Measurements from ENCODE around the gene PCDH15. TPM values are rescaled to one million over a fixed set of nuclear protein-coding genes. Genes with fewer than 3 reads are reported as not detected.

The PCDH15 gene
- total and polyA plus RNA-seq, 2 of the 8 experiments (the other 6 are each of a cell fraction or from before 2014, with no cell fraction given) = 0.11 TPM; not detected in 1

GRCh38 chr10:54666192-54666591, 134.8 kb downstream of the PCDH15 start (continued):
- TF ChIP-seq RAD21 (IDR thresholded peaks at IDR 0.05 in 1 of 2, conservative IDR thresholded peaks at IDR 0.05 in 1 of 2; ENCODE audit: low read depth in 2 of 2, low read length in 2 of 2) (no peak), ZNF274 (IDR thresholded peaks at IDR 0.05; ENCODE audit: borderline replicate concordance, extremely low read depth, low read length) (no peak), SIN3A (conservative IDR thresholded peaks at IDR 0.05 in 1 of 2, IDR thresholded peaks at IDR 0.05 in 1 of 2; ENCODE audit: low read depth in 1 of 2, low read length in 2 of 2) (no peak), BACH1 (IDR thresholded peaks at IDR 0.05; ENCODE audit: low read length) (no peak), CTCF (IDR thresholded peaks at IDR 0.05; ENCODE audit: control extremely low read depth in 1 of 3, insufficient read depth in 1 of 3, low read depth in 1 of 3, low read length in 3 of 3) (no peak)
- TF ChIP-seq, protein P1, sequence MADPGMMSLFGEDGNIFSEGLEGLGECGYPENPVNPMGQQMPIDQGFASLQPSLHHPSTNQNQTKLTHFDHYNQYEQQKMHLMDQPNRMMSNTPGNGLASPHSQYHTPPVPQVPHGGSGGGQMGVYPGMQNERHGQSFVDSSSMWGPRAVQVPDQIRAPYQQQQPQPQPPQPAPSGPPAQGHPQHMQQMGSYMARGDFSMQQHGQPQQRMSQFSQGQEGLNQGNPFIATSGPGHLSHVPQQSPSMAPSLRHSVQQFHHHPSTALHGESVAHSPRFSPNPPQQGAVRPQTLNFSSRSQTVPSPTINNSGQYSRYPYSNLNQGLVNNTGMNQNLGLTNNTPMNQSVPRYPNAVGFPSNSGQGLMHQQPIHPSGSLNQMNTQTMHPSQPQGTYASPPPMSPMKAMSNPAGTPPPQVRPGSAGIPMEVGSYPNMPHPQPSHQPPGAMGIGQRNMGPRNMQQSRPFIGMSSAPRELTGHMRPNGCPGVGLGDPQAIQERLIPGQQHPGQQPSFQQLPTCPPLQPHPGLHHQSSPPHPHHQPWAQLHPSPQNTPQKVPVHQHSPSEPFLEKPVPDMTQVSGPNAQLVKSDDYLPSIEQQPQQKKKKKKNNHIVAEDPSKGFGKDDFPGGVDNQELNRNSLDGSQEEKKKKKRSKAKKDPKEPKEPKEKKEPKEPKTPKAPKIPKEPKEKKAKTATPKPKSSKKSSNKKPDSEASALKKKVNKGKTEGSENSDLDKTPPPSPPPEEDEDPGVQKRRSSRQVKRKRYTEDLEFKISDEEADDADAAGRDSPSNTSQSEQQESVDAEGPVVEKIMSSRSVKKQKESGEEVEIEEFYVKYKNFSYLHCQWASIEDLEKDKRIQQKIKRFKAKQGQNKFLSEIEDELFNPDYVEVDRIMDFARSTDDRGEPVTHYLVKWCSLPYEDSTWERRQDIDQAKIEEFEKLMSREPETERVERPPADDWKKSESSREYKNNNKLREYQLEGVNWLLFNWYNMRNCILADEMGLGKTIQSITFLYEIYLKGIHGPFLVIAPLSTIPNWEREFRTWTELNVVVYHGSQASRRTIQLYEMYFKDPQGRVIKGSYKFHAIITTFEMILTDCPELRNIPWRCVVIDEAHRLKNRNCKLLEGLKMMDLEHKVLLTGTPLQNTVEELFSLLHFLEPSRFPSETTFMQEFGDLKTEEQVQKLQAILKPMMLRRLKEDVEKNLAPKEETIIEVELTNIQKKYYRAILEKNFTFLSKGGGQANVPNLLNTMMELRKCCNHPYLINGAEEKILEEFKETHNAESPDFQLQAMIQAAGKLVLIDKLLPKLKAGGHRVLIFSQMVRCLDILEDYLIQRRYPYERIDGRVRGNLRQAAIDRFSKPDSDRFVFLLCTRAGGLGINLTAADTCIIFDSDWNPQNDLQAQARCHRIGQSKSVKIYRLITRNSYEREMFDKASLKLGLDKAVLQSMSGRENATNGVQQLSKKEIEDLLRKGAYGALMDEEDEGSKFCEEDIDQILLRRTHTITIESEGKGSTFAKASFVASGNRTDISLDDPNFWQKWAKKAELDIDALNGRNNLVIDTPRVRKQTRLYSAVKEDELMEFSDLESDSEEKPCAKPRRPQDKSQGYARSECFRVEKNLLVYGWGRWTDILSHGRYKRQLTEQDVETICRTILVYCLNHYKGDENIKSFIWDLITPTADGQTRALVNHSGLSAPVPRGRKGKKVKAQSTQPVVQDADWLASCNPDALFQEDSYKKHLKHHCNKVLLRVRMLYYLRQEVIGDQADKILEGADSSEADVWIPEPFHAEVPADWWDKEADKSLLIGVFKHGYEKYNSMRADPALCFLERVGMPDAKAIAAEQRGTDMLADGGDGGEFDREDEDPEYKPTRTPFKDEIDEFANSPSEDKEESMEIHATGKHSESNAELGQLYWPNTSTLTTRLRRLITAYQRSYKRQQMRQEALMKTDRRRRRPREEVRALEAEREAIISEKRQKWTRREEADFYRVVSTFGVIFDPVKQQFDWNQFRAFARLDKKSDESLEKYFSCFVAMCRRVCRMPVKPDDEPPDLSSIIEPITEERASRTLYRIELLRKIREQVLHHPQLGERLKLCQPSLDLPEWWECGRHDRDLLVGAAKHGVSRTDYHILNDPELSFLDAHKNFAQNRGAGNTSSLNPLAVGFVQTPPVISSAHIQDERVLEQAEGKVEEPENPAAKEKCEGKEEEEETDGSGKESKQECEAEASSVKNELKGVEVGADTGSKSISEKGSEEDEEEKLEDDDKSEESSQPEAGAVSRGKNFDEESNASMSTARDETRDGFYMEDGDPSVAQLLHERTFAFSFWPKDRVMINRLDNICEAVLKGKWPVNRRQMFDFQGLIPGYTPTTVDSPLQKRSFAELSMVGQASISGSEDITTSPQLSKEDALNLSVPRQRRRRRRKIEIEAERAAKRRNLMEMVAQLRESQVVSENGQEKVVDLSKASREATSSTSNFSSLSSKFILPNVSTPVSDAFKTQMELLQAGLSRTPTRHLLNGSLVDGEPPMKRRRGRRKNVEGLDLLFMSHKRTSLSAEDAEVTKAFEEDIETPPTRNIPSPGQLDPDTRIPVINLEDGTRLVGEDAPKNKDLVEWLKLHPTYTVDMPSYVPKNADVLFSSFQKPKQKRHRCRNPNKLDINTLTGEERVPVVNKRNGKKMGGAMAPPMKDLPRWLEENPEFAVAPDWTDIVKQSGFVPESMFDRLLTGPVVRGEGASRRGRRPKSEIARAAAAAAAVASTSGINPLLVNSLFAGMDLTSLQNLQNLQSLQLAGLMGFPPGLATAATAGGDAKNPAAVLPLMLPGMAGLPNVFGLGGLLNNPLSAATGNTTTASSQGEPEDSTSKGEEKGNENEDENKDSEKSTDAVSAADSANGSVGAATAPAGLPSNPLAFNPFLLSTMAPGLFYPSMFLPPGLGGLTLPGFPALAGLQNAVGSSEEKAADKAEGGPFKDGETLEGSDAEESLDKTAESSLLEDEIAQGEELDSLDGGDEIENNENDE (IDR thresholded peaks at IDR 0.05; ENCODE audit: insufficient replicate concordance, low read length) = no peak
